Ascending aorta (tissue), 2 donors: ENCODE results near the gene YIPF6. TPM values are rescaled to one million over a fixed set of nuclear protein-coding genes. Genes with fewer than 3 reads are reported as not detected.
"Not testable (repeated sequence)": the region's sequence is repeated elsewhere in the genome, so short reads cannot be mapped to it uniquely, and the experiment has no call there.

Source experiments
- DNase-seq, 2 donors: peaks; one replicate each; pipeline ENCODE4 v3.0.0-alpha.2; 2019; ENCODE audit warnings: low spot score in 2 of 2
- H3K27ac ChIP-seq, 2 donors: fragments of 200-600 bp; sonication (generic); one replicate each; pipeline ENCODE4 v1.5.1; 2016 to 2017; ENCODE audit warnings: mild to moderate bottlenecking in 1 of 2
- H3K27me3 ChIP-seq: fragments of 200-600 bp; sonication (generic); one replicate; pipeline ENCODE4 v1.5.1; 2017
- H3K36me3 ChIP-seq, 2 donors: fragments of 200-600 bp; sonication (generic); one replicate each; pipeline ENCODE4 v1.5.1; 2016
- H3K4me1 ChIP-seq, 2 donors: fragments of 200-600 bp; sonication (generic); one replicate each; pipeline ENCODE4 v1.5.1; 2016 to 2017; ENCODE audit warnings: mild to moderate bottlenecking in 1 of 2
- H3K4me3 ChIP-seq, 2 donors: fragments of 200-600 bp; sonication (generic); one replicate each; pipeline ENCODE4 v1.5.1; 2016 to 2017; ENCODE audit warnings: mild to moderate bottlenecking in 1 of 2
- H3K9me3 ChIP-seq, 2 donors: fragments of 200-600 bp; sonication (generic); one replicate each; pipeline ENCODE4 v1.5.1; 2016
- CTCF ChIP-seq, 3 experiments: fragments of 200-600 bp in 2 of 3; fragments of 450-650 bp in 1 of 3; sonication (generic) in 2 of 3; IDR thresholded peaks; one replicate each; pipeline ENCODE4 v1.5.1; 2016 to 2019; ENCODE audit warnings: antibody characterized with exemption in 3 of 3, mild to moderate bottlenecking in 1 of 3, moderate library complexity in 1 of 3
- intact Hi-C: fragments of 100-400 bp; cut with DNase I; formaldehyde crosslinking; loops from one replicate; pipeline ENCODE4 v1.15.1; 2023
- total RNA-seq: library from RNA; depleted of rRNA; stranded (reverse); fragments of >200 nt; gene quantifications from one replicate; pipeline ENCODE4 v1.1.0, GENCODE V29; 2016

Gene YIPF6
- total RNA-seq, 1 donor from 2014 or later, result 14.4 TPM

GRCh38 chrX:68487254-68487653 lies 11.6 kb upstream of the YIPF6 start:
- intact Hi-C loops, result no loop called here
- Histone ChIP-seq H3K27ac (no peak overlapping the region), H3K36me3 (no peaks in the 10 kb centered on the region), H3K4me1 (no peaks in the 10 kb centered on the region), H3K27me3 (no peaks in the 10 kb centered on the region), H3K4me3 (no peak overlapping the region), H3K9me3 (no peaks in the 10 kb centered on the region)
- no peak for DNase-seq
- no peak for TF ChIP-seq CTCF (IDR thresholded peaks at IDR 0.05)

- no peak overlapping the region for H3K27ac ChIP-seq
- H3K4me1 ChIP-seq, result no peaks in the 10 kb centered on the region
- no peak for DNase-seq
- TF ChIP-seq CTCF (IDR thresholded peaks at IDR 0.05), result no peak
- H3K36me3 ChIP-seq, result no peaks in the 10 kb centered on the region
- H3K9me3 ChIP-seq, result no peaks in the 10 kb centered on the region
- H3K27me3 ChIP-seq, result no peaks in the 10 kb centered on the region
- intact Hi-C loops, result no loop called here
- no peak overlapping the region for H3K4me3 ChIP-seq
Measured at GRCh38 chrX:68487924-68488323, 10.9 kb upstream of the YIPF6 start.

GRCh38 chrX:68488657-68489056 lies 10.2 kb upstream of the YIPF6 start:
- Histone ChIP-seq H3K9me3 (no peaks in the 10 kb centered on the region), H3K4me3 (no peak overlapping the region), H3K27me3 (no peaks in the 10 kb centered on the region), H3K36me3 (no peaks in the 10 kb centered on the region), H3K4me1 (no peaks in the 10 kb centered on the region), H3K27ac (no peak overlapping the region)
- intact Hi-C loops, result no loop called here
- no peak for DNase-seq
- no peak for TF ChIP-seq CTCF (IDR thresholded peaks at IDR 0.05)

- intact Hi-C loops, result loop anchor here (10.0 kb wide), 1 partner anchor 674 kb away; the partner anchor contains the start of gene PJA1
Measured at GRCh38 chrX:68490644-68491043, 8.2 kb upstream of the YIPF6 start.

GRCh38 chrX:68492583-68492982 lies 6.3 kb upstream of the YIPF6 start:
- H3K36me3 ChIP-seq, result no peaks in the 10 kb centered on the region
- no peak overlapping the region for H3K27ac ChIP-seq
- TF ChIP-seq CTCF (IDR thresholded peaks at IDR 0.05), result no peak
- no peaks in the 10 kb centered on the region for H3K9me3 ChIP-seq
- H3K4me3 ChIP-seq, result no peak overlapping the region
- intact Hi-C loops, result loop anchor here (10.0 kb wide), 1 partner anchor 672 kb away; the partner anchor contains the start of gene PJA1
- no peaks in the 10 kb centered on the region for H3K4me1 ChIP-seq
- no peak for DNase-seq
- no peaks in the 10 kb centered on the region for H3K27me3 ChIP-seq

More at GRCh38 chrX:68490644-68491043, 8.2 kb upstream of the YIPF6 start:
- Histone ChIP-seq H3K36me3 (no peaks in the 10 kb centered on the region), H3K27me3 (no peaks in the 10 kb centered on the region), H3K4me1 (no peaks in the 10 kb centered on the region), H3K9me3 (no peaks in the 10 kb centered on the region), H3K27ac (no peak overlapping the region), H3K4me3 (no peak overlapping the region)
- DNase-seq, result no peak
- TF ChIP-seq CTCF (IDR thresholded peaks at IDR 0.05), result peak in 1 of 3 experiments; percentile 8

- not testable (repeated sequence) for DNase-seq, H3K4me1 ChIP-seq, H3K27ac ChIP-seq, H3K27me3 ChIP-seq, H3K9me3 ChIP-seq, H3K36me3 ChIP-seq, H3K4me3 ChIP-seq
- intact Hi-C loops, result loop anchor here (10.0 kb wide), 1 partner anchor 671 kb away; the partner anchor contains the start of gene PJA1
Measured at GRCh38 chrX:68493776-68494175, 5.1 kb upstream of the YIPF6 start.
